Lower leg skin (tissue), 4 donors: ENCODE data around the gene ZRANB1. TPM values are rescaled to one million over a fixed set of nuclear protein-coding genes. Genes with fewer than 3 reads are reported as not detected.

Experiments
- DNase-seq, 2 donors: peaks; one replicate each; pipeline ENCODE4 v3.0.0-alpha.2; 2019; ENCODE audit warnings: low spot score in 2 of 2
- H3K4me3 ChIP-seq: fragments of 200-600 bp; sonication (generic); 2 replicates; pipeline ENCODE4 v1.5.1; 2017; ENCODE audit warnings: mild to moderate bottlenecking, low read depth; ENCODE audit not compliant: poor library complexity, severe bottlenecking
- CTCF ChIP-seq, 3 donors: fragments of 450-650 bp; IDR thresholded peaks; one replicate each; pipeline ENCODE4 v1.5.1; 2016; ENCODE audit warnings: antibody characterized with exemption in 3 of 3, mild to moderate bottlenecking in 3 of 3, moderate library complexity in 2 of 3
- POLR2A ChIP-seq, 2 donors: fragments of 450-650 bp; IDR thresholded peaks; one replicate each; pipeline ENCODE4 v1.6.1; 2016 to 2017; ENCODE audit warnings: antibody characterized with exemption in 2 of 2, mild to moderate bottlenecking in 1 of 2, moderate library complexity in 1 of 2
- WGBS, 2 donors: methylation state at CpG; one replicate each; pipeline ENCODE4 v1.1.5; 2018; 5-methylcytosine and 5-hydroxymethylcytosine counted together
- intact Hi-C: fragments of 100-400 bp; cut with DNase I; formaldehyde crosslinking; loops from one replicate; pipeline ENCODE4 v1.15.0; 2023; ENCODE audit warnings: low total_unique reads
- total RNA-seq, 4 donors: library from RNA; depleted of rRNA; stranded (reverse); fragments of >200 nt; gene quantifications; one replicate each; pipeline ENCODE4 v1.1.0, GENCODE V29; 2016

Gene ZRANB1
- total RNA-seq = 10 to 100 TPM; 26.5 to 40.6 (median 35.0) TPM

DNA sequence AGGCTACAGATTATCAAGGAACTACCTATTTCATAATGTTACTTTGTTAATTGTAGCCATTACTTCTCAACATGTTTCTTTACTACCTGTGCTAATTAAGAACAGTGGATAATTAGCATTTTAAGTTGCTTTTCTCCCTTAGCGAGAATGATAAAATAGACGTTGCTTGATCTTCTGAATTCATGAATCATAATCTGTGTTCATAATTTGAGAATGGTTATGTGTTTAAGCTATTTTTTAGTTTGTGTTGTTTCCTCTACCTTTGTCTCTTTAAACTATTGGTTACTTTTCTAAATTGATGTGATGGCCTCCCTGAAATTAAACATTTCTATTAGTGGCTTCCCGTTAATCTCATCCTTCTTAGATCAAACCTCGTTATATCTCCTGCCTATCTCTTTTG lies at the start of gene ZRANB1:
Gene ZRANB1, plus strand, starts transcription at position 301 of the 400 bp plus-strand sequence. CDS start 371 bp downstream, outside the sequence.
- 91 to 92% methylated on average over 4 of the region's 4 CpGs for WGBS, 2 donors
- no peak within 1 kb of the TSS for H3K4me3 ChIP-seq
- TF ChIP-seq POLR2A (IDR thresholded peaks at IDR 0.05) (no peak), CTCF (IDR thresholded peaks at IDR 0.05) (no peak)
- intact Hi-C loops = no loop called here
- no peak for DNase-seq

- no peak for DNase-seq
- 45 to 56% methylated on average over 2 of the region's 2 CpGs for WGBS, 2 donors
- intact Hi-C loops = no loop called here
- no peak for TF ChIP-seq POLR2A (IDR thresholded peaks at IDR 0.05)
- TF ChIP-seq CTCF (IDR thresholded peaks at IDR 0.05) = no peak
- H3K4me3 ChIP-seq = no peak overlapping the region
These were observed 49.0 kb upstream of the ZRANB1 start for GRCh38 chr10:124892905-124893304.

DNA sequence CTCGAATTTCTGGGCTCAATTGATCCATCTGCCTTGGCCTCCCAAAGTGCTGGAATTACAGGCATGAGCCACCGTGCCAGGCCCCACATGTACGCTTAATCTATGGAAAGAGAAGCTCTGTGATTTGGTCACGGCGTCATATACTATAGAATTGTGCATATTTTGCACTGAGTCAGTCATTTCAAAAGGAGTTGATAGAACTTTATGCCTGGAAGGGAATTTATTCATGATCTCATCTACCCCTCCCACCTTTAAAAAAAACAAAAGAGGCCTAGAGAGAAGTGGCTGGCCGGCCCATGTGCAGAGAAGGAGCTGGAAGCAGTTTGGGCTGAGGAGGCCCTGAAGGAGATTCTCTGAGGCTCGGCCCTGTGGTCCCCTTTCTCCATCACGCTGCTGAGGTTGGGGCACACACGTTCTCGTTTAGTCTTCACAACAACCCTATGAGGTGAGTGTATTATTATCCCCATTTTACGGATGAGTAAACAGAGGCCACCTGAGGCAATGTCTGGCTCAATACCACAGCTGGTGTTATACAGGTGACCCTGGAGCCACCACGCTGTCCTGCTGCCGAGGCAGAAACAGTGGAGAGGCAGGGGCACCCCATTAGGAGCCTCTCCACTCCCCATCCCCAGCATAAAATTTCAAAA lies 47.2 kb upstream of the ZRANB1 start:
- intact Hi-C loops = no loop called here
- WGBS, 2 donors = 81 to 82% methylated on average over 13 of the region's 13 CpGs
- TF ChIP-seq POLR2A (IDR thresholded peaks at IDR 0.05) (no peak), CTCF (IDR thresholded peaks at IDR 0.05) (no peak)
- H3K4me3 ChIP-seq = no peak overlapping the region
- DNase-seq = peak in 1 of 2 donors; percentile 74

GRCh38 chr10:124896751-124897150 lies 45.2 kb upstream of the ZRANB1 start:
- H3K4me3 ChIP-seq = no peak overlapping the region
- TF ChIP-seq CTCF (IDR thresholded peaks at IDR 0.05) (no peak), POLR2A (IDR thresholded peaks at IDR 0.05) (no peak)
- DNase-seq = no peak
- intact Hi-C loops = no loop called here
- 69 to 78% methylated on average over 4 of the region's 4 CpGs for WGBS, 2 donors

DNA sequence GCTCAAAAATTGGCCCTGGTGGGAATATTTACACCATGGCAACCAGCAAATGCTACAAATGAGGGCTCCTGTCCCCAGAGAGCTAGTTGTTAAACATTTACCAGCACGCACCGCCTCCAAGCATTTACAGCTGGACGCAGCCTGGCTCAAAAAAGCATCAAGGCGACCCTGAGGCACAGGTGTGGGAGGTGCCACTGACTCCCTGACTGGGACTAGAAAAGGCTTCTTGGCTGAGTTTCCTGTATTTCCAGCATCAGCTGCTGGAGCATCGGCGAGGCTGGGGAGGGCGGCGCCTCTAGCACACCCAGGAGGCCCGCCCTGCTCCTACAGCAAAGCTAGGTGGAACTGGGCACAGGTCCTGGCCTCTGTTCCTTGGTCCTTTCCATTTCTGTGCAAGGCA lies 43.5 kb upstream of the ZRANB1 start:
- 27 to 44% methylated on average over 9 of the region's 9 CpGs for WGBS, 2 donors
- no peak for TF ChIP-seq CTCF (IDR thresholded peaks at IDR 0.05)
- TF ChIP-seq POLR2A (IDR thresholded peaks at IDR 0.05) = no peak
- DNase-seq = peak in 1 of 2 donors; percentile 32
- intact Hi-C loops = no loop called here
- no peak overlapping the region for H3K4me3 ChIP-seq

DNA sequence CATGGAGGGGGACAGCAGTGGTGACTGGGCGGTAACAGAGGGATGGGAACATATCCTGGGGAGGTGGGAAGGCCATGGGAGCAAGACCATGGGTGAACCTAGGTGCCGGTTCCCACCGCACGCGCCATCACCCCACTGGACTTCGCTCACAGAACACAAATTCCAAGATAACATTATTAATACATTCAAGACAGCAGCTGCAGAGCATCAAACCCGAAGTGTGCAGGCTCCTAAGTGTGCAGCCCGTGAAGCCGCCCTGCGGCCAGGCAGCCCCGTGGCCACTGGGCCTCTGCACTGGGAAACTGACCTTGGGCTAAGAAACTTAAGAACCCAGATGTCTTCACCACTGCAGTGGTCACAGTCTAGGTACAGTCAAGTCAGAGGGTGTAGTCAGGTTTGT lies 42.8 kb upstream of the ZRANB1 start:
- intact Hi-C loops = no loop called here
- H3K4me3 ChIP-seq = no peak overlapping the region
- TF ChIP-seq CTCF (IDR thresholded peaks at IDR 0.05) (no peak), POLR2A (IDR thresholded peaks at IDR 0.05) (no peak)
- DNase-seq = peak in 1 of 2 donors; percentile 56
- 94% methylated on average over 11 of the region's 11 CpGs for WGBS, 2 donors
